Nephron progenitor cell (in vitro differentiated cells): ENCODE data around the gene KRTAP5-5.
"Not testable (repeated sequence)": the region's sequence is repeated elsewhere in the genome, so short reads cannot be mapped to it uniquely, and the experiment has no call there.

Experiments used
- DNase-seq: peaks from one replicate; pipeline ENCODE4 v3.0.0; 2021
- H3K27ac Mint-ChIP-seq: 2 replicates; pipeline ENCODE4 v1.8.0; 2021; ENCODE audit warnings: mild to moderate bottlenecking, moderate library complexity, mixed read lengths
- H3K27me3 Mint-ChIP-seq: 2 replicates; pipeline ENCODE4 v1.8.0; 2021; ENCODE audit warnings: mild to moderate bottlenecking, low read depth, mixed read lengths; ENCODE audit not compliant: poor library complexity
- H3K36me3 Mint-ChIP-seq: 2 replicates; pipeline ENCODE4 v1.8.0; 2021; ENCODE audit warnings: low read depth, mixed read lengths
- H3K4me1 Mint-ChIP-seq: 2 replicates; pipeline ENCODE4 v1.8.0; 2021; ENCODE audit warnings: mixed read lengths
- H3K4me3 Mint-ChIP-seq: 2 replicates; pipeline ENCODE4 v1.8.0; 2021; ENCODE audit warnings: mild to moderate bottlenecking, moderate library complexity, mixed read lengths
- H3K9me3 Mint-ChIP-seq: 2 replicates; pipeline ENCODE4 v1.8.0; 2021; ENCODE audit warnings: mild to moderate bottlenecking, moderate library complexity, mixed read lengths
- TF ChIP-seq, protein P1 (sequence below): fragments of 200-600 bp; sonication (generic); IDR thresholded peaks from 2 replicates; pipeline ENCODE4 v1.5.0; 2021; ENCODE audit warnings: antibody characterized with exemption

KRTAP5-5 gene

DNA sequence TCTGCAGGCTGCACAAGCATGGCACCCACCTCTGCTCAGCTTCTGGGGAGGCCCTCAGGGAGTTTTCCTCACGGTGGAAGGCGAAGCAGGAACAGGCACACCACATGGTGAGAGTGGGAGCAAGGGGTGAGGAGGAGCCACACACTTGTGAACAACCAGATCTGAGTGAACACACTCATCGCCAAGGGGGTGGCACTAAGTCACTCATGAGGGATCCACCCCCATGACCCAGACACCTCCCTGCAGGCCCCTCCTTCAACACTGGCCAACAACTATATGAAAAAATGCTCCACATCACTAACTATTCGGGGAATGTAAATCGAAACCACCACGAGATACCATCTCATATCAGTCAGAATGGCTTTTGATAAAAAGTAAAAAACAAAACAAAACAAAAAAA is 30.8 kb upstream of the KRTAP5-5 start:
- Mint-ChIP-seq H3K27me3 (peaks cover 93% of the 10 kb centered on the region), H3K4me1 (peaks cover 15% of the 10 kb centered on the region), H3K9me3 (peaks cover 23% of the 10 kb centered on the region), H3K27ac (no peak overlapping the region), H3K4me3 (no peak overlapping the region), H3K36me3 (no peaks in the 10 kb centered on the region)
- TF ChIP-seq, protein P1, sequence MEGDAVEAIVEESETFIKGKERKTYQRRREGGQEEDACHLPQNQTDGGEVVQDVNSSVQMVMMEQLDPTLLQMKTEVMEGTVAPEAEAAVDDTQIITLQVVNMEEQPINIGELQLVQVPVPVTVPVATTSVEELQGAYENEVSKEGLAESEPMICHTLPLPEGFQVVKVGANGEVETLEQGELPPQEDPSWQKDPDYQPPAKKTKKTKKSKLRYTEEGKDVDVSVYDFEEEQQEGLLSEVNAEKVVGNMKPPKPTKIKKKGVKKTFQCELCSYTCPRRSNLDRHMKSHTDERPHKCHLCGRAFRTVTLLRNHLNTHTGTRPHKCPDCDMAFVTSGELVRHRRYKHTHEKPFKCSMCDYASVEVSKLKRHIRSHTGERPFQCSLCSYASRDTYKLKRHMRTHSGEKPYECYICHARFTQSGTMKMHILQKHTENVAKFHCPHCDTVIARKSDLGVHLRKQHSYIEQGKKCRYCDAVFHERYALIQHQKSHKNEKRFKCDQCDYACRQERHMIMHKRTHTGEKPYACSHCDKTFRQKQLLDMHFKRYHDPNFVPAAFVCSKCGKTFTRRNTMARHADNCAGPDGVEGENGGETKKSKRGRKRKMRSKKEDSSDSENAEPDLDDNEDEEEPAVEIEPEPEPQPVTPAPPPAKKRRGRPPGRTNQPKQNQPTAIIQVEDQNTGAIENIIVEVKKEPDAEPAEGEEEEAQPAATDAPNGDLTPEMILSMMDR, result no peak
- DNase-seq, result no peak

DNA sequence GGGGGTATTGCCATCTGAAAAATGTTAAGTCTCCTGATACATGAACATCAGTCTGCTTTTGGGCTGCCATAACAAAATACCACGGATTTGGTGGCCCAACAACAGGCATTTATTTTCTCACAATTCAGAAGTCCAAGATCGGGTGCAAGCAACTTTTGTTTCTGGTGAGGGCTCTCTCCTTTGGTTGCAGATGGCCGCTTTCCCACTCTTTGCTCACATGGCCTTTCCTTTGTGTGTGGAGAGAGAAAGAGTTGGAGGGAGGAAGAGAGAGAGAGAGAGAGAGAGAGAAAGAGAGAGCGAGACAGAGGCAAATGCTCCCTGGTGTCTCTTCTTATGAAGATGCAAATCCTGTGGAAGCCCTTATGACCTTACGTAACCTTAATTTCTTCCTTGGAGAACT is 28.9 kb upstream of the KRTAP5-5 start:
- Mint-ChIP-seq H3K27ac (no peak overlapping the region), H3K36me3 (no peaks in the 10 kb centered on the region), H3K9me3 (peaks cover 23% of the 10 kb centered on the region), H3K27me3 (peaks cover 77% of the 10 kb centered on the region), H3K4me3 (no peak overlapping the region), H3K4me1 (peaks cover 15% of the 10 kb centered on the region)
- no peak for DNase-seq
- TF ChIP-seq, protein P1, result no peak

DNA sequence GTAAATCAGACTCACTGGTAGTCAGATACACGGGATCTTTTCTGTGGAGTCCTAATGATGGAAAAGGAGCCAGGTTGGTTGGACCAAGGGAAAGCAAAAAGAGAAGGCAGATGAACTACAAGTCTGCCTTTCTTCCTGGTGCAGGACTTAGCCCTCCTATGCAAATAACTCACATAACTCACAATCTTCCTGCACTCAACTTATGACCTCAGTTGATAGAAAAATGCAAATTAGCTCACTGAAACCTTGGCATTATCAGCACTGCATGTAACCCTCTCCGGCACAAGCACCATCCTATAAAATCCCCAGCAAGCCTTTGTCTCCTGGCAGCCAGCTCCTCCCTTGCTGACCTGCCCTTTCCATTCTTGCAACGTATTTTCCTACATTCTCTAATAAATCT is 27.9 kb upstream of the KRTAP5-5 start:
- not testable (repeated sequence) for H3K27ac Mint-ChIP-seq, H3K36me3 Mint-ChIP-seq, DNase-seq, H3K4me3 Mint-ChIP-seq
- peaks cover 12% of the 10 kb centered on the region for H3K4me1 Mint-ChIP-seq
- H3K27me3 Mint-ChIP-seq, result peaks cover 77% of the 10 kb centered on the region
- peaks cover 23% of the 10 kb centered on the region for H3K9me3 Mint-ChIP-seq

DNA sequence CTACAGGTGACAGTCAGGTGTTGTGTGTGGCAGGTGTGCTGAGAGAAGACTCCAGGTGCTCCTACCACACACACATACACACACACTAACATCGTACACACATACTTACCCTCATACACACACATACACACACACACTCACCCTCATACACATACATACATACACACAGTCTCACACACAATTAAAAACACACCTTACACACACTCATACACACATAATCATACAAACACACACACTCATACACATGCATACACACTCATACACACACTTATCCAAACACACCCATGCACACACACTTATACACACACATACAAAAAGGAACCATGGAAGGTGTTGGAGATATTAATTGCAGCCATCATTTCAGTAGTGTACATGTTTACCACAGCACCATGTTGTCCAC is 25.9 kb upstream of the KRTAP5-5 start:
- peaks cover 77% of the 10 kb centered on the region for H3K27me3 Mint-ChIP-seq

DNA sequence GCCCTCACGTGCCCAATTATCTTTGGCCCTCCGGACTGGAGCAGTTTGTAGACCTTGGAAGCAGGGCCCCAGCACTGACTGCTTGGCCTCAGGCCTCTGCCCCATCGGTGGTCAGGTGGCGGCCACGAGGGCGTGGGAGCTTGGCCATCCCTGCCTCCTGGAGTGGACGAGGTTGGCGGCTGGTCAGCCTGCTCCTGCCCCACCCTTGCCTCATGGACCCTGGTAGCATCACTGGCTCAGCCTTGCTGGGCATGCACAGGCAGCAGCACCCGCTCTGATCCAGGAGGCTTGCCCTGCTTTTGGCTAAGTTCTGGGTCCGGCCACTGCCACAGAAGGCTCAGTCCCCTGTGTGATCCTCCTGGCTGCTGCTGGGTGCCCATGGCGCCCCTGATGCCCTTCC is 25.4 kb upstream of the KRTAP5-5 start:
- no peak overlapping the region for H3K4me3 Mint-ChIP-seq
- peaks cover 23% of the 10 kb centered on the region for H3K9me3 Mint-ChIP-seq
- H3K27me3 Mint-ChIP-seq, result peaks cover 76% of the 10 kb centered on the region
- H3K27ac Mint-ChIP-seq, result no peak overlapping the region
- H3K4me1 Mint-ChIP-seq, result peaks cover 14% of the 10 kb centered on the region
- DNase-seq, result no peak
- TF ChIP-seq, protein P1, result no peak
- no peaks in the 10 kb centered on the region for H3K36me3 Mint-ChIP-seq

More for the DNA sequence above, 25.9 kb upstream of the KRTAP5-5 start:
- no peak for DNase-seq
- peaks cover 23% of the 10 kb centered on the region for H3K9me3 Mint-ChIP-seq
- peaks cover 14% of the 10 kb centered on the region for H3K4me1 Mint-ChIP-seq
- TF ChIP-seq, protein P1, result no peak
- H3K36me3 Mint-ChIP-seq, result no peaks in the 10 kb centered on the region
- no peak overlapping the region for H3K27ac Mint-ChIP-seq
- no peak overlapping the region for H3K4me3 Mint-ChIP-seq

DNA sequence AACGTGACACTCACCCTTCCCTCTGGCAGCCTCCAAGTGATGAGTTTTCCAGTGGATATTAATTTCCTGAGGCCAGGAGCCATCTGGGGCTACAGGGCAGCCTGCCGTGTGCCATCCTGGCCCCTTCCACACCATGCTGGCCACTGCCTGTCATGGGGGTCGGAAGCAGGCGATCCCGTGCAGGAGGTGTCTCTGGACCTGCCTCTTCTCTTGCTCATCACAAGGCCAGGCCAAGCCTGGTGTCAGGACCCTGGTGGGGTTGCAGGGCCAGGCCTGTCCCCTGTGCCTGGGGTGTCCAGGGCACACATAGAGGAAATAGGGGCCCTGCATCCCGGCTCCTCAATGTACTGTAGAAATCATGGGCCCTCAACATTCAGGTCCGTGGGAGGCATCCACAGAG is 24.9 kb upstream of the KRTAP5-5 start:
- Mint-ChIP-seq H3K36me3 (no peaks in the 10 kb centered on the region), H3K27ac (no peak overlapping the region), H3K9me3 (peaks cover 23% of the 10 kb centered on the region), H3K27me3 (peaks cover 75% of the 10 kb centered on the region), H3K4me3 (no peak overlapping the region), H3K4me1 (peaks cover 14% of the 10 kb centered on the region)
- DNase-seq, result no peak
- TF ChIP-seq, protein P1, result no peak

DNA sequence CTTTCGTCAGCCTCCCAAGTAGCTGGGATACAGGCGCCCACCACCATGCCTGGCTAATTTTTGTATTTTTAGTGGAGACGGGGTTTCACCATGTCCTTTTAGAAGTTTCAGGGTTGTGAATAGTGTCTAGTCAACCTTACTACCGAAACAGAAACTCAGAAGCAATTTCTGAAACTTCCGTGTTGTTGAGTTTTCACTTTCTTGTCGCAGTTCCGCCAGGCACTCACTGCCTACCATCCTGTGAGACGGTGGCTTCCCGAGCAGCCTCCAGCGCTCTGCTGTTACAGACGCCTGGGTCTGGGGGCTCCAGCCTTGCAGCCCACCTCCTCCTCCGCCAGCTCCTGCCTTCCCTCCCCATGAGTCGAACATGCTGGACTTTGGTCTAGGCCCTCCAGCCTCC is 23.7 kb upstream of the KRTAP5-5 start:
- not testable (repeated sequence) for H3K27ac Mint-ChIP-seq, H3K36me3 Mint-ChIP-seq, H3K4me3 Mint-ChIP-seq, DNase-seq
- Mint-ChIP-seq H3K27me3 (peaks cover 68% of the 10 kb centered on the region), H3K9me3 (peaks cover 28% of the 10 kb centered on the region), H3K4me1 (peaks cover 14% of the 10 kb centered on the region)

DNA sequence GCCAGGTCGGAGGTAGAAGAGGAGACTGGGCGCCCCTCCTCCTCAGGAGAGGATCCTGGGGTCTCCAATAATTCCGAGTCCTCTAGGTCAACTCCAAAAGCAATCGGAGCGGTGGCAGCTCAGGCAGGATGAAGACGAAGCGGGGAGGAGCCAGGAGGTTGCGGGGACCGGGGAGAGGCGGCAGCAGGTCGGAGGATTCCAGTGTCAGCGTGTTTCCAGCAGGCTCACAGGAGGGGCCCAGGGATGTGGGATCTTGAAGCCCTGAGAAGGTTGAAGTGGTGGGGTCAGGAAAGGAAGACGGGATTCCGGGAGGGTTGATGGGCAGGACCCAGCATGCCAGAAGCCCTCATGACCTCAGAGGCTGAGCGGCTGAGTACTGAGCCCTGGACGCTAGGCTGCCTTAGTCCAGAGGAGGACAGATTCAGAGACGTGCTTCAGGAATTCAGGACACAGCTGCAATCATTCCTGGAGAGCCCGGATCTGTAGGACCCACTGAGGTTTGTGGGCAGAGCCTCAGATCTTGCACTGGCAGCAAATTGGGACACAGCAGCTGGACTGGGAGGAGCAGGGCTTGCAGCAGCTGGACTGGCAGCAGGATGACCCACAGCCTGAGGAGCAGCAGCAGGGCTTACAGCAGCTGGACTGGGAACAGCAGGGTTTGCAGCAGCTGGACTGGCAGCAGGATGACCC is 22.3 kb upstream of the KRTAP5-5 start:
- DNase-seq, result peak; percentile 39
- Mint-ChIP-seq H3K27me3 (peaks cover 59% of the 10 kb centered on the region), H3K4me1 (peaks cover 14% of the 10 kb centered on the region), H3K4me3 (peak overlapping the region; percentile 63), H3K9me3 (peaks cover 17% of the 10 kb centered on the region)
- H3K36me3 Mint-ChIP-seq, H3K27ac Mint-ChIP-seq: not testable (repeated sequence)

DNA sequence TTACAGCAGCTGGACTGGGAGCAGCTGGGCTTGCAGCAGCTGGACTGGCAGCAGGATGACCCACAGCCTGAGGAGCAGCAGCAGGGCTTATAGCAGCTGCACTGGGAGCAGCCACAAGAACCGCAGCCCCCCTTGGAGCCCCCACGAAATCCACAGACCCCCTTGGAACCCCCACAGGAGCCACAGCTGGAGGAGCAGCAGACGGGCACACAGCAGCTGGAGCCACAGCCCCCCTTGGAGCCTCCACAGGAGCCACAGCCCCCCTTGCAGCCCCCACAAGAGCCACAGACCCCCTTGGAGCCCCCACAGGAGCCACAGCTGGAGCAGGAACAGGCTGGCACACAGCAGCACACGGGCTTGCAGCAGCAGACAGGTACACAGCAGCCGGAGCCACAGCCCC is 21.7 kb upstream of the KRTAP5-5 start:
- Mint-ChIP-seq H3K4me1 (peaks cover 14% of the 10 kb centered on the region), H3K9me3 (peaks cover 13% of the 10 kb centered on the region), H3K27me3 (peaks cover 53% of the 10 kb centered on the region)
- H3K4me3 Mint-ChIP-seq, H3K27ac Mint-ChIP-seq, H3K36me3 Mint-ChIP-seq, DNase-seq: not testable (repeated sequence)
